HCT116 (cell line): ENCODE measurements around the gene NXT1. TPM values are rescaled to one million over a fixed set of nuclear protein-coding genes. Genes with fewer than 3 reads are reported as not detected.

ENCODE experiments used
- ATAC-seq: fragments of 200-7000 bp; cut with Tn5 transposase; 2 replicates; pipeline ENCODE4 v1.9.1; 2020; ENCODE audit warnings: mild to moderate bottlenecking, moderate library complexity
- BruUV-seq: library from RNA; stranded (reverse); fragments of 400-500 nt; replicated peaks from 2 replicates; lab custom pipeline; 2021; lab: Mats Ljungman, UMichigan
- CTCF ChIA-PET: fragments of 300-600 bp; sonication (Branson Sonifier 250); formaldehyde crosslinking; loops from one replicate; lab custom pipeline; 2021; ENCODE audit warnings: antibody characterized with exemption; lab: Charles Lee
- POLR2A ChIA-PET: fragments of 300-600, 350-600 bp; sonication (Branson Sonifier 250); formaldehyde crosslinking; loops from one replicate; lab custom pipeline; 2021; ENCODE audit warnings: antibody characterized with exemption; lab: Charles Lee
- RAD21 ChIA-PET, 2 experiments: fragments of 300-600 bp; sonication (Branson Sonifier 250); formaldehyde crosslinking; loops; one replicate each; lab custom pipeline; 2023; ENCODE audit warnings: low total read pairs in 2 of 2; ENCODE audit not compliant: uncharacterized antibody in 2 of 2, unreplicated experiment in 2 of 2, low non-redundant PET in 1 of 2; lab: Charles Lee
- DNase-seq: peaks from one replicate; pipeline ENCODE4 v3.0.0-alpha.2; 2010; ENCODE audit warnings: low read depth, low spot score
- H2AFZ ChIP-seq: fragments of 200-600 bp; shearing (Covaris generic), sonication (generic); 2 replicates; pipeline ENCODE4 v1.6.1; 2017; ENCODE audit warnings: low read depth, mixed run types, mixed read lengths, antibody characterized with exemption, low read length; ENCODE audit not compliant: poor library complexity, severe bottlenecking
- H3K27ac ChIP-seq: 2 replicates; pipeline ENCODE4 v1.5.1; 2012; ENCODE audit warnings: low read depth, low read length
- H3K27me3 ChIP-seq: fragments of 200-600 bp; sonication (generic); 2 replicates; pipeline ENCODE4 v1.6.1; 2016; ENCODE audit warnings: mixed run types, low read length, mixed read lengths; ENCODE audit not compliant: insufficient read depth
- H3K36me3 ChIP-seq, 2 experiments: fragments of 200-500 bp in 1 of 2; fragments of 200-600 bp in 1 of 2; sonication (Bioruptor generic) in 1 of 2; sonication (generic) in 1 of 2; 2 replicates each; pipeline versions ENCODE4 v1.5.1 to v1.6.1; 2014 to 2016; ENCODE audit warnings: low read length in 2 of 2, inconsistent platforms in 1 of 2, mixed read lengths in 1 of 2, mixed run types in 1 of 2; ENCODE audit not compliant: insufficient read depth in 2 of 2, control insufficient read depth in 1 of 2
- H3K4me1 ChIP-seq, 2 experiments: fragments of 200-600 bp in 1 of 2; sonication (generic) in 1 of 2; 2 replicates each; pipeline versions ENCODE4 v1.5.1 to v1.6.1; 2012 to 2017; ENCODE audit warnings: low read length in 2 of 2, inconsistent platforms in 1 of 2, mild to moderate bottlenecking in 1 of 2, mixed read lengths in 1 of 2, mixed run types in 1 of 2, moderate library complexity in 1 of 2; ENCODE audit not compliant: insufficient read depth in 2 of 2, control insufficient read depth in 1 of 2
- H3K4me2 ChIP-seq: fragments of 200-600 bp; sonication (generic); 2 replicates; pipeline ENCODE4 v1.6.1; 2017; ENCODE audit warnings: mixed run types, low read length, mixed read lengths
- H3K4me3 ChIP-seq, 2 experiments: fragments of 200-600 bp in 1 of 2; sonication (generic) in 1 of 2; replicated peaks in 1 of 2; 2 replicates each; pipeline ENCODE4 v1.5.1; 2011 to 2016; ENCODE audit warnings: low read length in 2 of 2, control low read depth in 1 of 2, low read depth in 1 of 2, mild to moderate bottlenecking in 1 of 2, mixed read lengths in 1 of 2, mixed run types in 1 of 2
- H3K79me2 ChIP-seq: fragments of 200-600 bp; sonication (generic); 2 replicates; pipeline ENCODE4 v1.6.1; 2017; ENCODE audit warnings: mild to moderate bottlenecking, mixed run types, low read length, moderate library complexity, mixed read lengths; ENCODE audit not compliant: insufficient read depth
- H3K9ac ChIP-seq: fragments of 200-600 bp; sonication (generic); 2 replicates; pipeline ENCODE4 v1.6.1; 2016; ENCODE audit warnings: low read length, mixed read lengths
- H3K9me2 ChIP-seq: fragments of 200-600 bp; sonication (generic), shearing (Covaris generic); 2 replicates; pipeline ENCODE4 v1.6.1; 2017; ENCODE audit warnings: mixed run types, mild to moderate bottlenecking, moderate library complexity; ENCODE audit not compliant: insufficient read depth
- H3K9me3 ChIP-seq, 2 experiments: fragments of 200-500 bp in 1 of 2; fragments of 200-600 bp in 1 of 2; sonication (Bioruptor generic) in 1 of 2; sonication (generic) in 1 of 2; 2 replicates each; pipeline ENCODE4 v1.6.1; 2014 to 2017; ENCODE audit warnings: low read length in 2 of 2, mixed read lengths in 2 of 2, inconsistent platforms in 1 of 2, low read depth in 1 of 2, mild to moderate bottlenecking in 1 of 2, mixed run types in 1 of 2, moderate library complexity in 1 of 2; ENCODE audit not compliant: control insufficient read depth in 1 of 2, insufficient read depth in 1 of 2
- H4K20me1 ChIP-seq: fragments of 200-600 bp; sonication (generic), shearing (Covaris generic); 2 replicates; pipeline ENCODE4 v1.6.1; 2017; ENCODE audit warnings: mixed run types, mild to moderate bottlenecking, moderate library complexity; ENCODE audit not compliant: insufficient read depth
- CBX3 ChIP-seq: IDR thresholded peaks from 2 replicates; pipeline ENCODE4 v1.6.1; 2012; ENCODE audit warnings: low read depth
- EGR1 ChIP-seq: IDR thresholded peaks from 2 replicates; pipeline ENCODE4 v1.6.1; 2012; ENCODE audit warnings: low read depth
- ELF1 ChIP-seq: IDR thresholded peaks from 2 replicates; pipeline ENCODE4 v1.6.1; 2012; ENCODE audit warnings: low read depth, borderline replicate concordance
- EZH2 ChIP-seq: fragments of 200-600 bp; sonication (generic); IDR thresholded peaks from 2 replicates; pipeline ENCODE4 v1.6.1; 2017; ENCODE audit warnings: antibody characterized with exemption, mixed run types
- EZH2phosphoT487 ChIP-seq: fragments of 200-600 bp; IDR thresholded peaks from 2 replicates; pipeline ENCODE4 v1.6.1; 2018; ENCODE audit warnings: antibody characterized with exemption, borderline replicate concordance
- FOSL1 ChIP-seq: IDR thresholded peaks from 2 replicates; pipeline ENCODE4 v1.6.1; 2012; ENCODE audit warnings: low read depth
- JUND ChIP-seq: IDR thresholded peaks from 2 replicates; pipeline ENCODE4 v1.6.1; 2012
- POLR2A ChIP-seq: IDR thresholded peaks from 2 replicates; pipeline ENCODE4 v1.7.0; 2011; ENCODE audit warnings: borderline replicate concordance; ENCODE audit not compliant: insufficient read depth, insufficient read length; ENCODE audit errors: extremely low read depth
- POLR2AphosphoS5 ChIP-seq: IDR thresholded peaks from 2 replicates; pipeline ENCODE4 v1.6.1; 2011; ENCODE audit warnings: mild to moderate bottlenecking, low read depth, low read length, moderate library complexity
- RAD21 ChIP-seq: IDR thresholded peaks from 2 replicates; pipeline ENCODE4 v1.6.1; 2012; ENCODE audit warnings: low read depth, mild to moderate bottlenecking
- SIN3A ChIP-seq: IDR thresholded peaks from 2 replicates; pipeline ENCODE4 v1.6.1; 2012; ENCODE audit warnings: low read depth
- SP1 ChIP-seq: IDR thresholded peaks from 2 replicates; pipeline ENCODE4 v1.6.1; 2012; ENCODE audit warnings: low read depth
- SRF ChIP-seq: IDR thresholded peaks from 2 replicates; pipeline ENCODE4 v1.6.1; 2012; ENCODE audit warnings: low read depth
- YY1 ChIP-seq: IDR thresholded peaks from 2 replicates; pipeline ENCODE4 v1.6.1; 2011; ENCODE audit warnings: low read length, low read depth, moderate library complexity, mild to moderate bottlenecking; ENCODE audit not compliant: insufficient replicate concordance; ENCODE audit errors: extremely low read depth
- ZFX ChIP-seq: fragments of 450-650 bp; IDR thresholded peaks from 2 replicates; pipeline ENCODE4 v1.6.1; 2017
- ZNF274 ChIP-seq: fragments of 200-500 bp; sonication (Bioruptor generic); IDR thresholded peaks from 2 replicates; pipeline ENCODE4 v1.6.1; 2014; ENCODE audit warnings: mild to moderate bottlenecking, low read depth, low read length, inconsistent platforms
- intact Hi-C: fragments of 100-400 bp; cut with micrococcal nuclease; formaldehyde crosslinking; loops from 2 replicates; pipeline ENCODE4 v1.10.0; 2022
- total RNA-seq: library from RNA; stranded (reverse); gene quantifications from one replicate; pipeline ENCODE4 v1.2.1, GENCODE V29; 2021; ENCODE audit not compliant: unreplicated experiment
- TF ChIP-seq, protein P1 (sequence below), 3 experiments: fragments of 200-600 bp in 1 of 3; sonication (generic) in 1 of 3; IDR thresholded peaks in 2 of 3; conservative IDR thresholded peaks in 1 of 3; 2 replicates each; pipeline ENCODE4 v1.5.1; 2012 to 2017; ENCODE audit warnings: low read depth in 2 of 3, low read length in 2 of 3, antibody characterized with exemption in 1 of 3, borderline replicate concordance in 1 of 3, control low read depth in 1 of 3, mild to moderate bottlenecking in 1 of 3, mixed read lengths in 1 of 3, mixed run types in 1 of 3, moderate library complexity in 1 of 3; ENCODE audit not compliant: insufficient read depth in 1 of 3
- TF ChIP-seq, protein P2 (sequence below): IDR thresholded peaks from 2 replicates; pipeline ENCODE4 v1.6.1; 2012; ENCODE audit warnings: low read depth
- TF ChIP-seq, protein P3 (sequence below): IDR thresholded peaks from 2 replicates; pipeline ENCODE4 v1.6.1; 2012
- TF ChIP-seq, protein P4 (sequence below): IDR thresholded peaks from 2 replicates; pipeline ENCODE4 v1.6.1; 2012

Gene NXT1
- total RNA-seq, 1 experiment from 2014 or later, result 29.9 TPM

DNA sequence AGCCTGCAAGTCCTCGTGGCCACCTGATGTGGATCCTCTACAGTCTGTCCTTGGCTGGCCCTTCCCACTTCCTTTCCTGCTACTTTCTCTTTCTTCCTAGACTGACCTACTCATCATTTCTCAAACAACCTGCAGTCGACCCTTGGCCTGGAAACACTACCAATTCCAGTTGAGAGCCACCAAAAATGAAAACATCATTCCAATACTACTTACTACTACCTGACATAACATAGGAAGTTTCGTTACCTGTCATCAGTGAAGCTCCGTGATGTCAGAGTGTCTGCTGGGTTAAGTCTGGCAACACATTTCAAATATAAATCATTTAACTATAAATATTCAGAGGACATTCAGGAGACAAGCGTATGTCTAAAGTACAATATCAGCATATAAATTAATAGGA lies 25.2 kb downstream of the NXT1 start:
- intact Hi-C loops, result no loop called here
- POLR2A ChIA-PET, result no interaction called here
- H3K36me3 ChIP-seq, result peaks cover 23 to 27% of the 10 kb centered on the region in 2 experiments; a peak in 3 of 4 replicates

More for the DNA sequence above, 25.2 kb downstream of the NXT1 start:
- no peaks in the 10 kb centered on the region for H3K79me2 ChIP-seq
- H3K27me3 ChIP-seq, result no peaks in the 10 kb centered on the region
- CTCF ChIA-PET, result no interaction called here
- ATAC-seq, result no peak
- no peaks in the 10 kb centered on the region for H4K20me1 ChIP-seq
- RAD21 ChIA-PET, result no interaction called here
- no peak overlapping the region for H3K4me2 ChIP-seq
- H3K9me2 ChIP-seq, result no peaks in the 10 kb centered on the region
- no peak for DNase-seq
- no peak overlapping the region for H3K4me3 ChIP-seq
- no peak overlapping the region for H3K9ac ChIP-seq
- no peaks in the 10 kb centered on the region for H3K4me1 ChIP-seq
- H2AFZ ChIP-seq, result no peak overlapping the region
- BruUV-seq, result no TSS peak
- H3K9me3 ChIP-seq, result no peaks in the 10 kb centered on the region
- no peak overlapping the region for H3K27ac ChIP-seq
- TF ChIP-seq JUND (no peak), FOSL1 (no peak), SRF (no peak), YY1 (no peak), ZNF274 (no peak), EGR1 (no peak), RAD21 (no peak), POLR2A (no peak), CBX3 (no peak), SIN3A (no peak), SP1 (no peak), EZH2 (no peak), EZH2phosphoT487 (no peak), POLR2AphosphoS5 (no peak), ELF1 (no peak), ZFX (no peak)
- TF ChIP-seq, protein P1, sequence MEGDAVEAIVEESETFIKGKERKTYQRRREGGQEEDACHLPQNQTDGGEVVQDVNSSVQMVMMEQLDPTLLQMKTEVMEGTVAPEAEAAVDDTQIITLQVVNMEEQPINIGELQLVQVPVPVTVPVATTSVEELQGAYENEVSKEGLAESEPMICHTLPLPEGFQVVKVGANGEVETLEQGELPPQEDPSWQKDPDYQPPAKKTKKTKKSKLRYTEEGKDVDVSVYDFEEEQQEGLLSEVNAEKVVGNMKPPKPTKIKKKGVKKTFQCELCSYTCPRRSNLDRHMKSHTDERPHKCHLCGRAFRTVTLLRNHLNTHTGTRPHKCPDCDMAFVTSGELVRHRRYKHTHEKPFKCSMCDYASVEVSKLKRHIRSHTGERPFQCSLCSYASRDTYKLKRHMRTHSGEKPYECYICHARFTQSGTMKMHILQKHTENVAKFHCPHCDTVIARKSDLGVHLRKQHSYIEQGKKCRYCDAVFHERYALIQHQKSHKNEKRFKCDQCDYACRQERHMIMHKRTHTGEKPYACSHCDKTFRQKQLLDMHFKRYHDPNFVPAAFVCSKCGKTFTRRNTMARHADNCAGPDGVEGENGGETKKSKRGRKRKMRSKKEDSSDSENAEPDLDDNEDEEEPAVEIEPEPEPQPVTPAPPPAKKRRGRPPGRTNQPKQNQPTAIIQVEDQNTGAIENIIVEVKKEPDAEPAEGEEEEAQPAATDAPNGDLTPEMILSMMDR (IDR thresholded peaks at IDR 0.05 in 2 of 3, conservative IDR thresholded peaks at IDR 0.05 in 1 of 3; ENCODE audit: borderline replicate concordance in 1 of 3, insufficient read depth in 1 of 3, low read depth in 2 of 3, low read length in 2 of 3), result no peak
- TF ChIP-seq, protein P2, sequence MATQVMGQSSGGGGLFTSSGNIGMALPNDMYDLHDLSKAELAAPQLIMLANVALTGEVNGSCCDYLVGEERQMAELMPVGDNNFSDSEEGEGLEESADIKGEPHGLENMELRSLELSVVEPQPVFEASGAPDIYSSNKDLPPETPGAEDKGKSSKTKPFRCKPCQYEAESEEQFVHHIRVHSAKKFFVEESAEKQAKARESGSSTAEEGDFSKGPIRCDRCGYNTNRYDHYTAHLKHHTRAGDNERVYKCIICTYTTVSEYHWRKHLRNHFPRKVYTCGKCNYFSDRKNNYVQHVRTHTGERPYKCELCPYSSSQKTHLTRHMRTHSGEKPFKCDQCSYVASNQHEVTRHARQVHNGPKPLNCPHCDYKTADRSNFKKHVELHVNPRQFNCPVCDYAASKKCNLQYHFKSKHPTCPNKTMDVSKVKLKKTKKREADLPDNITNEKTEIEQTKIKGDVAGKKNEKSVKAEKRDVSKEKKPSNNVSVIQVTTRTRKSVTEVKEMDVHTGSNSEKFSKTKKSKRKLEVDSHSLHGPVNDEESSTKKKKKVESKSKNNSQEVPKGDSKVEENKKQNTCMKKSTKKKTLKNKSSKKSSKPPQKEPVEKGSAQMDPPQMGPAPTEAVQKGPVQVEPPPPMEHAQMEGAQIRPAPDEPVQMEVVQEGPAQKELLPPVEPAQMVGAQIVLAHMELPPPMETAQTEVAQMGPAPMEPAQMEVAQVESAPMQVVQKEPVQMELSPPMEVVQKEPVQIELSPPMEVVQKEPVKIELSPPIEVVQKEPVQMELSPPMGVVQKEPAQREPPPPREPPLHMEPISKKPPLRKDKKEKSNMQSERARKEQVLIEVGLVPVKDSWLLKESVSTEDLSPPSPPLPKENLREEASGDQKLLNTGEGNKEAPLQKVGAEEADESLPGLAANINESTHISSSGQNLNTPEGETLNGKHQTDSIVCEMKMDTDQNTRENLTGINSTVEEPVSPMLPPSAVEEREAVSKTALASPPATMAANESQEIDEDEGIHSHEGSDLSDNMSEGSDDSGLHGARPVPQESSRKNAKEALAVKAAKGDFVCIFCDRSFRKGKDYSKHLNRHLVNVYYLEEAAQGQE, result no peak
- TF ChIP-seq, protein P3, sequence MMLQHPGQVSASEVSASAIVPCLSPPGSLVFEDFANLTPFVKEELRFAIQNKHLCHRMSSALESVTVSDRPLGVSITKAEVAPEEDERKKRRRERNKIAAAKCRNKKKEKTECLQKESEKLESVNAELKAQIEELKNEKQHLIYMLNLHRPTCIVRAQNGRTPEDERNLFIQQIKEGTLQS, result no peak
- TF ChIP-seq, protein P4, sequence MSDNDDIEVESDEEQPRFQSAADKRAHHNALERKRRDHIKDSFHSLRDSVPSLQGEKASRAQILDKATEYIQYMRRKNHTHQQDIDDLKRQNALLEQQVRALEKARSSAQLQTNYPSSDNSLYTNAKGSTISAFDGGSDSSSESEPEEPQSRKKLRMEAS, result no peak
